Sciatic nerve (tissue), 2 donors: Measurements from ENCODE around the gene SYT15. TPM values are rescaled to one million over a fixed set of nuclear protein-coding genes. Genes with fewer than 3 reads are reported as not detected.
A peak's percentile ranks its signal among the peaks of the same experiment; 100 is the strongest.
"Not testable (repeated sequence)": the region's sequence is repeated elsewhere in the genome, so short reads cannot be mapped to it uniquely, and the experiment has no call there.

Experiments used
- ATAC-seq: fragments of 200-7000 bp; cut with Tn5 transposase; one replicate; pipeline ENCODE4 v1.9.1; 2020; ENCODE audit warnings: mild to moderate bottlenecking, moderate library complexity
- DNase-seq: peaks from one replicate; pipeline ENCODE4 v3.0.0-alpha.2; 2020; ENCODE audit warnings: low spot score
- intact Hi-C: fragments of 100-400 bp; cut with DNase I; formaldehyde crosslinking; loops from one replicate; pipeline ENCODE4 v1.14.2; 2022
- total RNA-seq: library from RNA; stranded (reverse); fragmentation: NEBNext Ultra II Directional; extraction: Animal tissue kit (Norgen Biotek cat#: 25700); gene quantifications from one replicate; pipeline ENCODE4 v1.2.1, GENCODE V29; 2021
- donor health status: DM: no; HTN: no; CAD: no.
- donor health status: DM: no; HTN: no; CAD: no.

SYT15 gene
- total RNA-seq, 1 donor from 2014 or later = 17.1 TPM

DNA sequence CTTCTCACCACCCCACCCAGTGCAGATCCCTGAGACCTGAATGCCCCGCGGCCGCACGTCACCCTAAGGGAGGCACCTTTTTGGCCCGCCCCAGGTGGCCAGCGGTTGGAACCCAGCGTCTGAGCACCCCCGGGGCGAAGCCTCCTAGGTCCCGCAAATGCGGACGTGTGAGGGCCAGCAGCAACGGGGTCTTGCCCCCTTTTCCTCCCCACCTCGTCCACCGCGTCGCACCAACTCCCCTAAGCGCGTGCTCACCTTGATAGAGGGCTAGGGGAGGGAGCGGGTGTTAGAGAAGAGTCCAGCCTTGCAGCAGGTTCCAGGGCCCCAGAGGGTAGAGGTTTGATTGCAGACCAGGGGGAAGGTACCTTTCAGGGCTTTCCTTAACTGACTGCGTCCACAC is 450 bp downstream of the SYT15 start:
- ATAC-seq, DNase-seq, intact Hi-C loops: not testable (repeated sequence)

DNA sequence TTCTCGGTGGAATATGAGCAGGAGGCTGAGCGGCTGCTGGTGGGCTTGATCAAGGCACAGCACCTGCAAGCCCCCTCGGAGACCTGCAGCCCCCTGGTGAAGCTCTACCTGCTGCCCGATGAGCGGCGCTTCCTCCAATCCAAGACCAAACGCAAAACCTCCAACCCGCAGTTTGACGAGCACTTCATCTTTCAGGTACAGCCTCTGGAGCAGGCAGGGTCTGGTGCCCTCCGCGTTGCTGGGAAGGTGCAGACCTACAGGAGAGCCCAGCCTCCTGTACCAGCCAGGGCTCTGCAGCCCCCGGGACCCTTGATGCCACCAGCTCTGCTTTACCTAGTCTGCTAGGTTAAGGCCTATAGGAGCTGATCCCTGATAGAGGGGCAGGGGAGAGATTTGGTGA is 3.1 kb downstream of the SYT15 start:
- ATAC-seq, intact Hi-C loops, DNase-seq: not testable (repeated sequence)

- DNase-seq, intact Hi-C loops, ATAC-seq: not testable (repeated sequence)
Observed at GRCh38 chr10:46582568-46582967, 3.6 kb downstream of the SYT15 start.

DNA sequence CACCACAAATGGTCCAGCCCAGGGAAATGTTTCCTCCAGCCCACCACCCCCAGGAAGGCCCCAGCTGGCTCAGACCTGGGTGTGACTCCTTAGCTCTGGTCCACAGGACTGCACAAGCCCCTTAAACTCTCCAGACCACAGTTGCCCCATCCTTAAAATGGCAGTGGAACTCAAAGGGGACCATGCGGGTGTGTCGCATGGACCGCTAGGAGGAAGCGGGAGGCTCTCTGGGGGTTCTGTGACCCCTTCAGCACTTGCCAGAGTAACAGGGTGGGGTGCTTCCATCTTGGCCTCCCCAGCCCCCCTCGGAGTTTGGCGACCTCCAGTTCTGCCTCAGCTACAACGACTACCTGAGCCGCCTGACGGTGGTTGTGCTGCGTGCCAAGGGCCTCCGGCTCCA is 5.3 kb downstream of the SYT15 start:
- DNase-seq, intact Hi-C loops, ATAC-seq: not testable (repeated sequence)

DNA sequence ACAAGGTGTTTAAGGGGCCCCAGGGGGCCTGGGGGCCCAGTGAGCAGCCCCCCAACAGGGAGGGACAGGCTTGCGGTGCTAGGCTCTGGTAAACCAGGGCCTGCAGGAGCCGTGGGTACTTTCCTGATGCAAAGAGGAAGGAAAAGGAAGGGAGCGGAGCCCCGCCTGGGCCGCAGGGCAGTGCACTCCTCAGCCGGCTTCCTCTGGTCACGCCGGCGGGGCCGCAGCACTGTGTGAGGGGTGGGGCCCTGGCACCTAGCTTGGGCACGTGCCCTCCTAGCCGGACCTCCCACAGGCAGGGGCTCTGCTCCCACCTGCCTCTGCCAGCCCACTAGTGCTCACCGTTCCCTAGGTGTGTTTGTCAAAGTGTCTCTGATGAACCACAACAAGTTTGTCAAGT is 6.3 kb downstream of the SYT15 start:
- ATAC-seq, intact Hi-C loops: not testable (repeated sequence)

GRCh38 chr10:46587546-46587945 is 8.6 kb downstream of the SYT15 start:
- intact Hi-C loops, ATAC-seq, DNase-seq: not testable (repeated sequence)

More for the DNA sequence above, 6.3 kb downstream of the SYT15 start:
- DNase-seq = not testable (repeated sequence)

GRCh38 chr10:46588221-46588620 is 9.3 kb downstream of the SYT15 start:
- intact Hi-C loops, ATAC-seq, DNase-seq: not testable (repeated sequence)

GRCh38 chr10:46589589-46589988 is 10.7 kb downstream of the SYT15 start:
- ATAC-seq, DNase-seq, intact Hi-C loops: not testable (repeated sequence)

- ATAC-seq, intact Hi-C loops, DNase-seq: not testable (repeated sequence)
Observed at GRCh38 chr10:46591053-46591452, 12.1 kb downstream of the SYT15 start.

GRCh38 chr10:46593307-46593706 is 14.4 kb downstream of the SYT15 start:
- DNase-seq, intact Hi-C loops, ATAC-seq: not testable (repeated sequence)

DNA sequence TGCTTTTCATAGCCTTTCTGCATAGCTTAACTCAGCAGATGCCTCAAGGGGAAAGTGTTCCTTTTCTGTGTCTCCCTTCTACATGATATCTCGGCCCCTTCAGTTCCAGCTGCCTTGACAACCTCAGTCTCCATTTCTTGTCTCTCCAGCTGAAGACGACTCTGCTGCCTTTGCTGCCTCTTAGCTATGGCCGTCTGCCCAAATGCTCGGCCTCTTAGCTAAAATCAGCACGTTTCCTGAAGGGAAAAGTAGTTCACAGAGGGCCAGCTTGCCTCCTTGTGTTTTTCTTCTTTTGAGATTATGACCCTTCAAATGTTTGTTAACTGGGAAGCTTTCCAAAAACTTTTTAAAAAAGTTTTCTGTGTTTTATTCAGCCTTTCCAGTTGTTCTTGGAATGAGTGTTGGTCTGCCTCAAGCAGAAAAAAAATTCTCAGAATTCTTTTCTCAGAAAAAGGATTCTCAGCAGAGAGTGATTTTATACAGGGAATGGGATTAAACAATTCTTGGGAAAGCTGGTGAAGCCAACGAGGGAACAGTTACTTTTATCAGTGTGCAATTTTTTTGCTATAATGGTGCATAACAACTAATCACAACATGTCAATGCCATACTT is 15.6 kb downstream of the SYT15 start:
- intact Hi-C loops, DNase-seq: not testable (repeated sequence)
- ATAC-seq = peak; percentile 88

DNA sequence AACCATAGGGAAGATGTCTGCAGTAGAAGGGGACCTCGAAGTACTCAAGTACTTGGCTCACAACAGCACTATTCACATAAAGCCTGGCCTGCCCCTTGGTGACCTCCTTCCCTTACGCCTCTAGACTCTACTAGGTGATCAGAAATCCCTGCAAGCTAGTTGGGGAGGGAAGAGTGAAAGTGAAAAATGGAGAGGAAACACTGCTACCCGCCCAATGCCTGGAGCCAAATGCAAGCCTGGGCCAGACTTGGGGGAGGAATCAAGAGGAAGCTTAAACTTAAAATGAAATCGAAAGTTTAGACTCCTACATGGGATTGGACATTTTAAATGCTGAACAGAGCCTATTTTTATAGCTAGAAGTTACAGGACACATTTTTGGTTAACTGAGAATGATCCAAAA is 17.6 kb downstream of the SYT15 start:
- intact Hi-C loops, DNase-seq, ATAC-seq: not testable (repeated sequence)

- DNase-seq, intact Hi-C loops: not testable (repeated sequence)
- ATAC-seq = peak; percentile 79
Observed at GRCh38 chr10:46597616-46598246, 18.8 kb downstream of the SYT15 start.

GRCh38 chr10:46600516-46600915 is 21.6 kb downstream of the SYT15 start:
- not testable (repeated sequence) for DNase-seq

DNA sequence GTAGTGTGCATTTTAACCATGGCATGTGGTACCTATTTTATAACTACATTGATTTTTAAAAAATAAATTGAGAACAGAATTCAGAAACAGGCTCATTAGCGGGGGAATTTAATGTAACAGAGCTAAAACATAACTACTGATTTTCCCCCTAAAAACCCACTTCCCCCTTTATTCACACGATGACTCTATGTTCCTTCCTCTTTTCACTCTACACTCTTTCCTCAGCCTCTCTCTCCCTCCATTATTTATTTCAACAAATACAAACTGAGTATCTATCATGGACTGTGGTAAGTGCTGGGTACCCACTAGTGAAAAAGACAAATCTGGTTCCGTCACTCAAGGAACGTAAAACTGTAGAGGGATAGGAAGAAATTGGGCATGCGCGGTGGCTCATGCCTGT is 36.6 kb downstream of the SYT15 start:
- intact Hi-C loops, DNase-seq, ATAC-seq: not testable (repeated sequence)

More at GRCh38 chr10:46600516-46600915, 21.6 kb downstream of the SYT15 start:
- ATAC-seq, intact Hi-C loops: not testable (repeated sequence)

DNA sequence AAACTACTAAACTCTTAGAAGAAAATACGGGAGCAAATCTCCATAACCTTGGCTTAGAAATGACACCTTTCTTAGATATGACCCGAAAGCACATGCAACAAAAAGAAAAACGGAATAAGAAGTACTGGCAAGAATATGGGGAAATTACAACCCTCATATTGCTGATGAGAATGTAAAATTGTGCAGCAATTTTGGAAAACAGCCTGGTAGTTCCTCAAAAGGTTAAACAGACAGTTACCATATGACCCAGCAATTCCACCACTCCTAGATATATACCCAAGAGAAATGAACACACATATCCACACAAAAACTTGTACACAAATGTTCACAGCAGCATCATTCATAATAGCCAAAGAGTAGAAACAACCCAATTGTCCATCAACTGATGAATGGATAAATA is 37.3 kb downstream of the SYT15 start:
- intact Hi-C loops, DNase-seq: not testable (repeated sequence)
- peak; percentile 34 for ATAC-seq

DNA sequence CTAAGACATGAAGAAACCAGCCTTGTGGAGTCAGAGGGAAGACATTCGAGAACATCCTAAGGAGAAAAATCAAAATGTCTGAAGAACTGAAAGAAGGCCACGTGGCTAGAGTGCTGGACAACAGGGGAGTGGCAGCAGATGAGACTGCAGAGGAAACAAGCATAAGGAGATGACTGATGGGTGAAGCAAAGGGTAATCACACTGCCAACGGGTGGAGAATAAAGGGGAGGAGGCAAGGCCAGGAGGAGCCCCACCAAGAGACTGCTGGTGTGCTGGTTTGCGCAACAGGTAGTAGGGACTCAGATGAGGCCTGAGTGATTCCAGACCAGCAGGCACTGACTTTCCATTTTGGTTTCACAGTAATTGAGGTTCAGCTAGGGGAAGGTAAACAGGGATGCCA is 38.2 kb downstream of the SYT15 start:
- intact Hi-C loops, DNase-seq, ATAC-seq: not testable (repeated sequence)

DNA sequence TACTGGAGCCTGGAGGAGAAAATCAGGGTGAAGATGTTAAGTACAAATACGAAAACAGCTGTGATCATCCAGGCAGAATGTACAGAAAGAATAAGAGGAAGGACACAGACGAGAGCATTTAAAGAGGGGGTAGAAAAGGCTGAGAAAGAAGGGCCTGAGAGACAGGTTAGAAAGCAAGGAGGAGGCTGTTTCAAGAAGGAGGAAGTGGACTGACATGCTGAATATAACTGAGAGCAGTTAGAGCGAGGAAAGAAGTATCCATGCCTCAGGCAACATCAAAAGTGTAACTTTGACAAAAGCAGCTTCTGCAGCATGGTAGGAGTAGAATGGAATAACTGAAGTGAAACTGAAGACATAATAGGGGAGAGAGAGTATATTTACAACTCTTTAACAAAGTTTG is 39.0 kb downstream of the SYT15 start:
- DNase-seq, intact Hi-C loops, ATAC-seq: not testable (repeated sequence)

- intact Hi-C loops, DNase-seq, ATAC-seq: not testable (repeated sequence)
Observed at GRCh38 chr10:46623899-46624654, 45.1 kb downstream of the SYT15 start.
